Left hindlimb (tissue), 1 donor: Measurements from ENCODE around the gene TMUB1.
"Not testable (repeated sequence)": the region's sequence is repeated elsewhere in the genome, so short reads cannot be mapped to it uniquely, and the experiment has no call there.

Experiments
- DNase-seq: peaks from one replicate; pipeline ENCODE4 v3.0.0-alpha.2; 2018

The TMUB1 gene

GRCh38 chr7:151048911-151049463 lies 34.3 kb downstream of the TMUB1 start:
- DNase-seq = no peak

DNA sequence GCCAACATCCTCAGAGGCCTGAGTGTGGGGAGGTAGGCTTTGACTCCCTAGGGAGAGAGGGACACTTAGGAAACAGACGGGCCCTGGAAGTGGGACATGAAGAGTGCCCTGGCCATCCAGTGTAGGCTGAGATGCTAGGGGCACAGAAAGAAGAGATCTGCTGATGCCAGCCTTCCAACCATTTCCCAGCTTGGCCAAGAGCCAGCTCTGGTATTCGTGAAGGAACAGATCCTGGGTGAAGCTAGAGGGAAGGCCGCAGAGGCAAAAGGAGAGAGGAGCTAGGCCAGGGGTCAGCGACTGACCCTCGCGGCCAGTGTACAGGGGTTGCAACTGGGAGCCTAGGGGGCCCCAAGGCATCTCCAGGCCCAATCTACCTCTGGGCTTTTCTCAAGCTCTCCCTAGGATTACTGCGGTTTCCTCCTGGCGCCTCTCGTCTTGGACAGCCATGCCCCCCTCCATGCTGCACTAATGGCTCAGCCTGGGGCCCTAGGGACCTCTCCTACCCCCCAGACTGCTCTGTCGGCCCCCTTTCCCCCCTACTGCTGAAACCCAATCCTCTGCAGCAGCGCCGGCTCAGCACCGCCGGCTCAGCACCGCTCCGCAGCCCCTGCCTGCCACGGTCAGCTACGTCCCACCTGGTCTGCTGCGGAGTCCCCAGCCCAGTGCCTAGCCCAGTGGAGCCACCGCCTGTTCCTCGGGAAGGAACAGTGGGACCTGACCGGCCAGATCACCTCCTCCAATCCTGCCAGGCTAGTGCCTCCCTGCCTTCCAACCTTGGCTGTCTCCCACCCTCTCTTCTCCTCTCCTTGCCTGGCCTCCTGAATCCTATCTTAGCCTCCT lies 35.1 kb downstream of the TMUB1 start, which contains the start of gene ASIC3:
TSS of gene ASIC3 (plus strand) at position 556 of the 840 bp plus-strand sequence. CDS start 355 bp downstream, outside the sequence.
- DNase-seq = no peak

DNA sequence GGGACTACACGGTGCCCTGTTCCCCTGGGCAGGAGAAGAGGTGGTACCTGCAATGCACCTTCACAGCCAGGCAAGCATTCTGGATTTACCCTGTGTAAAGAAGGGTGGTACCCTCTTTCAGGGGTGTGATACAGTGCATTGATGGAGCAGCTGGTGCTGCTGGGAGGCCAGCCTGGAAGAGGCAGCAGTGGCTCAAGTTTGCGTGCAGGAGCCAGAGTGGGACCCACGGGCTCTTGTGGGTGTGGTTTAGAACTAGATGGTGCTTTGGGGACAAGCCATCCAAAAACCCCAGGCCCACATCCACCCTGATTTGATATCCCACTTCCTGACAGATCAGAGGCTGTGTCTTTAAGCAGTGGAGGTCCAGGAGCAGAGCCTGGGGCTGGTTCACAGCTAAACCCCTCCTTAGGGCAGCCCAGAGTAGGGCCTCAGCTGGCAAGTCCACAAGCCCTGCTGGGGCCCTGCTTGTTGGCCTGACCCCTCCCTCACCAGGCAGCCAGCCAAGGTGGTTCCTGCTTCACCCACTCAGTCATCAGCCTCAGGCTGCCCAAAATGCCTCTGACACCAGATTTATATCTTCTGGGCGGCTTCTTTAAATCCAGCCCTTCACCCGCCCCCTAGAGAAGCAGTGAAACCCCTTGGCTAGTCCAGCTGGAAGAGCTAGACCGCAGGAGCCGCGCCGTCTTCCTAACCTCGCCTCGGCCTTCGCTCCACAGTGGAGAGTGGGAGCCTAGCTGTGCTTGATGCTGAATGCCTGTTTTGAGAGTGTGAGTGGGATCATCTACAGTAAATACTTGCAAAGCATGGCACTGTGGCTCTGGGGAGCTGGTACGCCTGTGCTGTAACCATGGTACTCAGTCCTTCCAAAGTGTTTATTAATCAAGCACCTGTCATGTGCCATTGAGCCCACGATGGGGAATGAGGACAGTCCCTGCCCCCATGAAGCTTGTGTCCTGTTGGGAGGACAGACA lies 36.4 kb downstream of the TMUB1 start:
- DNase-seq = peak; percentile 89

DNA sequence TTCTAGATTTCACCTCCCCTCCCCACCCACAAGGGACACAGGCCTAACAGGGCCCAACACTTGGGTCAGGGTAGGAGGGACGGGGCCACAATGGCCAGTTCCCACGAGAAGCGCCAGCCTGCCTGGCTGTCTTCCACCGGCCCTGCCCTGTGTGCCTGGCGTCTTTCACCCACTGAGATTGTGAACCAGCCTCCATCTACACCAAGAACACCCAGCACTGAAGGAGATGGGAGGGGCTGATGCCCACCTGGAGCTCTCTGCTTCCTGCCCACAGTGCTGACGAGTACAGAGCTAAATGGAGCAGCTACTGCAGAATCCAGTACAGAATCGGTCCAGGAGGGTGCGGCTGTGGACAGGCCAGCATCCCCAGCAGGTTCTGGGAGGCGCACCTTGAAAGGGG lies 37.3 kb downstream of the TMUB1 start:
- no peak for DNase-seq

DNA sequence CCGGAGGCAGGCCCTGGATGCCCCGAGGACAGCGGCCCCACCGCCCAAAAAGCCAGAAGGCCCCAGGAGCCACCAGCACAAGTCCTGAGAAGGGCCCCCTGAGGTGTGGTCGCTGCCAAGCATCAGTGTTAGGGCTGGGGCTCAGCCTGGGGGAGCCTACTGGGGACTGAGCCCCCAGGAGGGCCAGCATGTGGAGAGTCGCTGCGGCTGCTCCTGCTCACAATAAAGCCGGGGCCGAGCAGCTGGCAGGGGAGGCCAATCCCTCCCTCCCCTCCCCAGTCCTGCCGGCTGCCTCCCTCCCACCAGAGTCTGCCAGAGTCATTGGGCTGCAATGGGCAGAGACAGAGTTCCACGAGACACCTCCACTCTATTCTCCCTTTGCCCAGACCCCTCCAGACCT lies 38.0 kb downstream of the TMUB1 start:
- DNase-seq = no peak

DNA sequence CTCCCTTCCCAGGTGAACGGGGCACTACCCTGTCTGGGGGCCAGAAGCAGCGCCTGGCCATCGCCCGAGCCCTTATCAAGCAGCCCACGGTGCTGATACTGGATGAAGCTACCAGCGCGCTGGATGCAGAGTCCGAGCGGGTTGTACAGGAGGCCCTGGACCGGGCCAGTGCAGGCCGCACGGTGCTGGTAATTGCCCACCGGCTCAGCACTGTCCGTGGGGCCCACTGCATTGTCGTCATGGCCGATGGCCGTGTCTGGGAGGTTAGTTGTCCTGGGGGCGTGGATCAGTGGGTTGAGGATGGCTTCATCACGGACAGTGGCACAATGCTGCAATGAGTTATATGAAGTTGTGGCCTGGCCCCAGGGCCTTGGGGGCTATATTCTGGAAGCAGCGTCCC lies 39.3 kb downstream of the TMUB1 start:
- DNase-seq = no peak

DNA sequence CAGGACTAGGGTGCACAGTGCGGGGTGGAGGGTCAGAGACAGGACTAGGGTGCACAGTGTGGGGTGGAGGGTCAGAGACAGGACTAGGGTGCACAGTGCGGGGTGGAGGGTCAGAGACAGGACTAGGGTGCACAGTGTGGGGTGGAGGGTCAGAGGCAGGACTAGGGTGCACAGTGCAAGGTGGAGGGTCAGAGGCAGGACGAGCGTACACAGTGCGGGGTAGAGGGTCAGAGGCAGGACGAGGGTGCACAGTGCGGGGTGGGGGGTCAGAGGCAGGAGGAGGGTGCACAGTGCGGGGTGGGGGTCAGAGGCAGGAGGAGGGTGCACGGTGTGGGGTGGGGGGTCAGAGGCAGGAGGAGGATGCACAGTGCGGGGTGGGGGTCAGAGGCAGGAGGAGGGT lies 39.8 kb downstream of the TMUB1 start:
- not testable (repeated sequence) for DNase-seq

GRCh38 chr7:151040616-151041375 lies 42.5 kb downstream of the TMUB1 start:
- DNase-seq = no peak

GRCh38 chr7:151039850-151040548 lies 43.3 kb downstream of the TMUB1 start:
- DNase-seq = no peak

DNA sequence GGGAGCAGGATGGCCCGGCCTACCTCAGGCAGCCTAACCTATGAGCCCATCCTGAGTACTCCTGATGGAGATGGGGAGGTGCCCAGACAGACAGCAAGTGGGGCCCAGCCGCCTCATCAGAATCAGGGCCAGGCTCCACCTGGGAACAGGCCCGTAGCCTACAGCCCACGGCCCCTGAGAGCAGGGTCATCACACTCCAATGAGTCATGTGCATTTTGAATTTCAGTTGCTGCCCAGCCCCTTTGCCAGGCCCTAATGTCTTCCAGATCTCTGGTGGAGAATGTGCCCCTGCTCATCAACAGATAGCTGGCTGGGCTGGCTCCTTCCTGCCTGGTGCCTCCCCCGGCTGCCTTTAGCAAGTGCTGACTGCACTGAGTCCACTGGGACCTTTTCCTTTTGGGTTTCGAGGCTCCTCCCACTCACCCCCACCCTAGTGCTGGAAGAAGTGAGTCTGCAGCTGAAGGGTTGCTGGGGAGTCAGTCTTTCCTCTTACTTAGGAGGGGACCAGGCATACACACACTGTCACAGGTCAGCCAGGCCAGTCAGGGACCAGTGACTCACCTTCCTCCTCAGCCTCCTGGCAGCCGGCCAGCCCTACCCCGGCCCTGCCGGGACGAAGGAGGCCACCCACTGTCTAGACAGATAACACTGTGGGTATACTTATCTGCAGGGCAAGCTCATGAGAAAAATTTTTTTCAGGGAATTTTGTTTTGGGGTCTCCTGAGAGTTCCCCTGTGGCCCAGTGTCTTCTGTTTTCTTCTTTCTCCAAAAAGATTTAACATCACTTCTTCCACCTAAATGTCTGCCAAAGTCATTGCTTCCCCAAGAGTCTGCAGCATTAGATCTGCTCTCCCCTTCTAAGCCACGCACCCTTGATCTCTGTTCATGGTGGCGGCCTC lies 44.1 kb downstream of the TMUB1 start:
- peak; percentile 70 for DNase-seq

GRCh38 chr7:151035902-151036301 lies 47.4 kb downstream of the TMUB1 start:
- DNase-seq = no peak

GRCh38 chr7:151035026-151035717 lies 48.1 kb downstream of the TMUB1 start:
- DNase-seq = no peak

GRCh38 chr7:151034312-151035025 lies 48.8 kb downstream of the TMUB1 start:
- DNase-seq = no peak

DNA sequence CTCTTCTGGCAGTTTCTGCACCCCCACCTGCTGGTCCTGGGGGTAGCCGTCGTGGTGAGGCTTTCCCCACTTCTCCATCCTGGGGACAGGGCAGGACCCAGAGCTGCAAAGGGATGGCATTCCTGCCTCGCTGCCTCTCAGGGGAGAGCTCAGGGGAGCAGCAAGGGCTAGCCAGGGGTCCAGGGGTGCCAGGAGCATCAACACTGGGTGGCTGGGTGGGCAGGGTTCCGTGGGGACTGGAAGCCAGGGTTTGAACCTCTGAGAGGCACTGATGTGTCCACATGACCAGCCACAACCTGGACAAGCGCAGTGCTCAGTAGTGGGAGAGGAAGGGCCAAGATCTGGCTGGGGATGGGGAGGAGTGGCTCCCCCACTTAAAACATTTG lies 49.4 kb downstream of the TMUB1 start:
- no peak for DNase-seq

DNA sequence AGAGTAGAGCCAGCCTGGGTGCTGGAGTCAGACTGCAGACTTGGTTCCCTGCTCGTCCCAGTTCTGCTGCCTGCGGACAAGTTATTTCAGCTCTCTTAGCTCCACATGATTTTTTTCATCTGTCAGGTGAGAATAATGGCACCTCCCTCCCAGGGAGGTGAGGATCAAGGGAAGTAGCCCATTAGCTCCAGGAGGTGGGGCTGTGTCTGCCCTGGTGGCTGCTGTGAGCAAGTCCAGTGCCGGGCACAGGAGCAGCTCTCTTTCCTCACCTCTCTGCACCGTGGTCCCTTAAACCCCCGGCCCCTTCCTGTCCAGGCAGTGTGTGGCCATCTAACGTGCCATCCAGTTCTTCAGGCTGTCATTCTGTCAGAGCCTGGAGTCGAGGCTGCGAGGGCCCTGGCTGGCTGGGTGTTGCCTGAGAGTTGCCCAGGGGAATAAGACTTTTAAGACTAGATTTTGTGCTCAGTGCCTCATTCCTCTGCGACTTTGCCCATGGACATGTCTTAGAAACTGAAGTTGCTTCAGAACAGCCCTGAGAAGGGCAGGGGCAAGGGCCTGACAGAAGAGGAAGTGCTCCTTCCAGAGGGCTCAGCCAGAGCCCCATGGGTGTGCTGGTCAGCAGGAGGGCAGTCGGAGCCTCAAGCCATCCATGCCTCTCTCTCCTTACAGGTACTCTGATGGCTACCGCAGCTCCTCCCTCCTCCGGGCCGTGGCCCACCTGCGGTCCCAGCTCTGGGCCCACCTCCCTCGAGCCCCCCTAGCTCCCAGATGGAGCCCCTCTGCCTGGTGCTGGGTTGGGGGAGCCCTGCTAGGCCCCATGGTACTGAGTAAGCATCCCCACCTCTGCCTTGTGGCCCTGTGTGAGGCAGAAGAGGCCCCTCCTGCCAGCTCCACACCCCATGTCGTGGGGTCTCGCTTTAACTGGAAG lies 50.1 kb downstream of the TMUB1 start:
- DNase-seq = no peak
